HG02678 (cell line): Measurements from ENCODE around the gene MTHFD1L.
"Not testable (repeated sequence)": the region's sequence is repeated elsewhere in the genome, so short reads cannot be mapped to it uniquely, and the experiment has no call there.

Source experiments
- ATAC-seq: cut with Tn5 transposase; IDR thresholded peaks from one replicate; pipeline ENCODE4 v1.9.1; 2021; ENCODE audit warnings: mild to moderate bottlenecking, moderate library complexity; ENCODE audit not compliant: unreplicated experiment

The MTHFD1L gene

GRCh38 chr6:150865406-150866146 lies at the start of gene MTHFD1L:
Gene MTHFD1L, plus strand, starts transcription at chr6:150865702. Its CDS starts 121 bp downstream, at chr6:150865823.
- peak; percentile 77 for ATAC-seq

- ATAC-seq, result not testable (repeated sequence)
Measured at GRCh38 chr6:150816554-150816953, 48.9 kb upstream of the MTHFD1L start.

GRCh38 chr6:150822932-150823331 lies 42.6 kb upstream of the MTHFD1L start:
- ATAC-seq, result no peak

GRCh38 chr6:150826788-150827187 lies 38.7 kb upstream of the MTHFD1L start:
- ATAC-seq, result no peak

- ATAC-seq, result not testable (repeated sequence)
Measured at GRCh38 chr6:150828107-150828506, 37.4 kb upstream of the MTHFD1L start.

GRCh38 chr6:150830439-150831165 lies 34.9 kb upstream of the MTHFD1L start:
- no peak for ATAC-seq

- no peak for ATAC-seq
Measured at GRCh38 chr6:150831577-150831976, 33.9 kb upstream of the MTHFD1L start.

GRCh38 chr6:150835620-150836019 lies 29.9 kb upstream of the MTHFD1L start:
- ATAC-seq, result no peak

GRCh38 chr6:150840185-150840584 lies 25.3 kb upstream of the MTHFD1L start:
- no peak for ATAC-seq

- no peak for ATAC-seq
Measured at GRCh38 chr6:150841189-150841588, 24.3 kb upstream of the MTHFD1L start.

- ATAC-seq, result no peak
Measured at GRCh38 chr6:150841697-150842096, 23.8 kb upstream of the MTHFD1L start.

- no peak for ATAC-seq
Measured at GRCh38 chr6:150844371-150844770, 21.1 kb upstream of the MTHFD1L start.

- no peak for ATAC-seq
Measured at GRCh38 chr6:150846641-150847040, 18.9 kb upstream of the MTHFD1L start.

- no peak for ATAC-seq
Measured at GRCh38 chr6:150848400-150848799, 17.1 kb upstream of the MTHFD1L start.

GRCh38 chr6:150854392-150854791 lies 11.1 kb upstream of the MTHFD1L start:
- ATAC-seq, result not testable (repeated sequence)

GRCh38 chr6:150855171-150855570 lies 10.3 kb upstream of the MTHFD1L start:
- ATAC-seq, result not testable (repeated sequence)

GRCh38 chr6:150857062-150857944 lies 8.2 kb upstream of the MTHFD1L start:
- ATAC-seq, result no peak

- no peak for ATAC-seq
Measured at GRCh38 chr6:150857945-150858308, 7.6 kb upstream of the MTHFD1L start.

- ATAC-seq, result not testable (repeated sequence)
Measured at GRCh38 chr6:150861448-150862168, 3.9 kb upstream of the MTHFD1L start.

GRCh38 chr6:150863213-150863928 lies 2.1 kb upstream of the MTHFD1L start:
- ATAC-seq, result no peak
